ENCODE measurements around the gene GASK1A. TPM values are rescaled to one million over a fixed set of nuclear protein-coding genes. Genes with fewer than 3 reads are reported as not detected.

Gene GASK1A
- total RNA-seq, 1 donor from 2014 or later: 25.8 TPM

DNA sequence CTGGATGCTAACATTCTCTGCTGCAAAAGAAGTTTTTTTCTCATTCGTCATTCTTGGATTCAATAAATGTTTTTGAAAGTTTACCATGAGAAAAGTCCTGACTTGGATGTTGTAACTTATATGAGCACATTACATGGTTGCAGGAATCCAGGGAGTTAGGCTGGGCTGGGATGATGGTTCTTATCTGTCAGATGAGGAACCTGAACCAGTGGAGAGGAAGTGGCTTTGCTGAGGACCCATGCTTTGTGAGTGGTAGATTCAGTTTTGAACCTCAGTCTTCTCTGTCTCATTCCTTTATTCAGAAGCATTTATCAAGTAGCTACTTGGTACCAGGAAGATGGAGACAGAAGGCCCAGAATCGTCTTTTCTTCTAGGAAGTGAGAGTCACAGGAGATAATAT is 3.7 kb upstream of the GASK1A start:
- DNase-seq (ENCODE audit: low spot score in 2 of 2): no peak
- TF ChIP-seq CTCF (IDR thresholded peaks at IDR 0.05): no peak
- Histone ChIP-seq H3K9me3 (peaks cover 0 to 3% of the 10 kb centered on the region in 2 donors), H3K36me3 (no peaks in the 10 kb centered on the region), H3K27ac (no peak overlapping the region), H3K27me3 (no peaks in the 10 kb centered on the region), H3K4me3 (no peak overlapping the region), H3K4me1 (peaks cover 0 to 9% of the 10 kb centered on the region in 2 donors)
- intact Hi-C loops (cut with DNase I): loop anchor here (5.0 kb wide), 1 partner anchor 132 kb away; the partner anchor contains the start of gene POMGNT2

DNA sequence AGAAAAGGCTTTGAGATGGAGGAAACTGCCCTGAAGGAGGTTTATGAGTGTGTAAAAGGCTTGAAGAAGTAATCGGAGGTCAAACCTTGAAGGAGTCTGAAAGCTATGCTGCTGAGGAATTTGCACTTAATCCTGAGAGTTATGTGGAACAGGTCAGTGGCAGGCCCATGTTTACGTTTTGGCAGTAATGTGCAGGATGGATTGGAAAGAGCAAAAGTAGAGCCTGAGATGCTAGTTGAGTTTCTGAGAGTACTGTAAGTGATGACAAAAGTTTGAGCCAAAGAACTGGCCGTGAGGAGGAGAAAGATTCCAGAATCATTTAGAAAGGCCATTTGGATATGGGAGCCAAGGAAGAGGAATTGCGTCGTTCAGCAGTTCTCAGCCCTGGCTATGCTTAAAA is 3.2 kb upstream of the GASK1A start:
- H3K4me3 ChIP-seq: no peak overlapping the region
- intact Hi-C loops (cut with DNase I): loop anchor here (5.0 kb wide), 1 partner anchor 131 kb away; the partner anchor contains the start of gene POMGNT2
- H3K36me3 ChIP-seq: no peaks in the 10 kb centered on the region
- peaks cover 0 to 9% of the 10 kb centered on the region in 2 donors for H3K4me1 ChIP-seq
- TF ChIP-seq CTCF (IDR thresholded peaks at IDR 0.05): no peak
- no peak for DNase-seq (ENCODE audit: low spot score in 2 of 2)
- peaks cover 0 to 3% of the 10 kb centered on the region in 2 donors for H3K9me3 ChIP-seq
- H3K27me3 ChIP-seq: no peaks in the 10 kb centered on the region
- H3K27ac ChIP-seq: no peak overlapping the region

GRCh38 chr3:42980209-42980608 is 1.1 kb downstream of the GASK1A start:
- DNase-seq (ENCODE audit: low spot score in 2 of 2): no peak
- Histone ChIP-seq H3K27ac (peak overlapping the region in 1 of 2 donors; percentile 31), H3K36me3 (no peaks in the 10 kb centered on the region), H3K4me1 (peaks cover 0 to 9% of the 10 kb centered on the region in 2 donors), H3K9me3 (peaks cover 0 to 3% of the 10 kb centered on the region in 2 donors), H3K27me3 (no peaks in the 10 kb centered on the region), H3K4me3 (peak overlapping the region; percentile 78 to 83)
- intact Hi-C loops (cut with DNase I): loop anchor here (10.0 kb wide), 1 partner anchor 895 kb away; no protein-coding TSS in a partner anchor
- TF ChIP-seq CTCF (IDR thresholded peaks at IDR 0.05): no peak

- no peak for TF ChIP-seq CTCF (IDR thresholded peaks at IDR 0.05)
- peak in 1 of 2 donors; percentile 79 for DNase-seq (ENCODE audit: low spot score in 2 of 2)
- Histone ChIP-seq H3K27me3 (no peaks in the 10 kb centered on the region), H3K27ac (peak overlapping the region in 1 of 2 donors; percentile 31), H3K4me1 (peaks cover 0 to 9% of the 10 kb centered on the region in 2 donors), H3K9me3 (peaks cover 0 to 3% of the 10 kb centered on the region in 2 donors), H3K4me3 (peak overlapping the region; percentile 78 to 83), H3K36me3 (no peaks in the 10 kb centered on the region)
- intact Hi-C loops (cut with DNase I): loop anchor here (10.0 kb wide), 1 partner anchor 894 kb away; no protein-coding TSS in a partner anchor
Observed at GRCh38 chr3:42980909-42981308, 1.8 kb downstream of the GASK1A start.

DNA sequence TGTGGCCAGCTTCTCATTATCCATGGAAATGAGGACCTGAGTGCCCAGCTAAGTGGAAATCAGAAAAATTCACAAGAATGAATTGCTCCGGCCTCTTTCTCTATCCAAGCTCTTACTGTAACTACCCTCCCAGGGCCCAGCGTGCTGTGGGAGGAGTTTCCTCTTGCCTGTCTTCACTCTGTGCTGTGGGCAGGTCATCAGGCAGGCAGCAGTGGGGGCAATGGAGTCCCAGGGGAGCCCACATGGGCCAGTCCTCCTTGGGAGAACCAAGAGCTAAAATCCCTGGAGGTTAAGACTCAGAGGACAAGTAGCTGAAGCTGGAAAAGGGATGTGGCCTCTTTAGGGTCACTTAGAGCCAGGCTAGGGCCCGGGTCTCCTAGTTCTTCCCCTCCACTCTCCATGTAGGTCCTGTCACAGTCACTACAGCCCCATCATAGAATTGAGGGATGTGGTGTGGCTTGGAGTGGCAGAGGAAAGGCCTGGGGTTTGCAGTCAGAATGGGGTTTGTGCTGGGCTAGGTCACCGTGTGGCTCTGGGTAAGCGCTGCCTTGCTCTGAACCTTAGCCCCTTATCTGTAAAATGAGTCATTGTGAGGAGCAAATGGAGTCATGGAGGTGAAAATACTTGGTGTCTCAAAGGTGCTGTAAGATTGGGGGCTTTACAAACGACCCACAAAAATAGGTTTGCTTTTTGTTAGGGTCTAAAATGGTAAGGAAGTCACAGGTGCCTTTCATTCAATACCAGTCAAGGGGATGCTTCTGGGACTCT is 3.7 kb downstream of the GASK1A start:
- Histone ChIP-seq H3K36me3 (no peaks in the 10 kb centered on the region), H3K4me1 (peaks cover 0 to 9% of the 10 kb centered on the region in 2 donors), H3K9me3 (no peaks in the 10 kb centered on the region), H3K27me3 (no peaks in the 10 kb centered on the region), H3K4me3 (no peak overlapping the region), H3K27ac (no peak overlapping the region)
- no peak for DNase-seq (ENCODE audit: low spot score in 2 of 2)
- no peak for TF ChIP-seq CTCF (IDR thresholded peaks at IDR 0.05)
- intact Hi-C loops (cut with DNase I): loop anchor here (10.0 kb wide), 1 partner anchor 892 kb away; no protein-coding TSS in a partner anchor

Measured in ascending aorta (tissue), 2 donors.